ENCODE data around the gene RBM14.

DNA sequence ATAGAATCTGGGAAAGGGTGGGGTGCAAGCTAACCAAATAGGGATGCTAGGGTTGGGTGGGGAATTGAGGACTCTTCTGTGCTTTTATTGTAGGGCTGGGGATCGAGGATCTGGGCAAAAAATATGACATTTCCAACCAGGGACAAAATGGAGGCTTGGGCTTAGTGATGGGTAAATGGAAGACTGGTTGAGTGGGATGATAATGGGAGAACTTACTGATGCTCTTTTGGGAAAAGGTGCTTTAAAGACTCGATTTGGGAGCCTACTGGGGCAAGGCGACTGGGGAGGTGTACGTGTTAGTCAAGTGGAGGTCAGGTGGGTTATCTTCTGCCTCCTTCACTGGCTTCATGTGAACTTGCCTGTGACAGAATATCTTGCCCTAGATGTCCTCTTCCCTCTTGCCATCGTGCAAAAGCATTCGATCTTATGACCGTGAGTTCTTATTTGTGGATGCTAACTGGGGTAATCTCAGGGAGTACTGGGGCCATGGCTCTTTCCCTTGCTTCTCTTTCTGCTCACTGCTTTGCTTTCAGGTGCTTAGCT, 11.7 kb downstream of the RBM14 start:
- TF ChIP-seq POLR2A (IDR thresholded peaks at IDR 0.05; ENCODE audit: low read depth, low read length) = no peak
- TF ChIP-seq, protein P1, sequence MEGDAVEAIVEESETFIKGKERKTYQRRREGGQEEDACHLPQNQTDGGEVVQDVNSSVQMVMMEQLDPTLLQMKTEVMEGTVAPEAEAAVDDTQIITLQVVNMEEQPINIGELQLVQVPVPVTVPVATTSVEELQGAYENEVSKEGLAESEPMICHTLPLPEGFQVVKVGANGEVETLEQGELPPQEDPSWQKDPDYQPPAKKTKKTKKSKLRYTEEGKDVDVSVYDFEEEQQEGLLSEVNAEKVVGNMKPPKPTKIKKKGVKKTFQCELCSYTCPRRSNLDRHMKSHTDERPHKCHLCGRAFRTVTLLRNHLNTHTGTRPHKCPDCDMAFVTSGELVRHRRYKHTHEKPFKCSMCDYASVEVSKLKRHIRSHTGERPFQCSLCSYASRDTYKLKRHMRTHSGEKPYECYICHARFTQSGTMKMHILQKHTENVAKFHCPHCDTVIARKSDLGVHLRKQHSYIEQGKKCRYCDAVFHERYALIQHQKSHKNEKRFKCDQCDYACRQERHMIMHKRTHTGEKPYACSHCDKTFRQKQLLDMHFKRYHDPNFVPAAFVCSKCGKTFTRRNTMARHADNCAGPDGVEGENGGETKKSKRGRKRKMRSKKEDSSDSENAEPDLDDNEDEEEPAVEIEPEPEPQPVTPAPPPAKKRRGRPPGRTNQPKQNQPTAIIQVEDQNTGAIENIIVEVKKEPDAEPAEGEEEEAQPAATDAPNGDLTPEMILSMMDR (conservative IDR thresholded peaks at IDR 0.05; ENCODE audit: low read depth, low read length) = no peak

All from IMR-90 (cell line).